Neural cell (in vitro differentiated cells): ENCODE data around the gene ZNF205. TPM values are rescaled to one million over a fixed set of nuclear protein-coding genes. Genes with fewer than 3 reads are reported as not detected.
A peak's percentile ranks its signal among the peaks of the same experiment; 100 is the strongest.

Experiments
- H2AFZ ChIP-seq: fragments of 200-600, 300-800 bp; sonication (generic), shearing (Covaris generic); 2 replicates; pipeline ENCODE4 v1.6.0; 2014; ENCODE audit warnings: low read depth, mild to moderate bottlenecking, antibody characterized with exemption, low read length, moderate library complexity
- H3F3A ChIP-seq: fragments of 200-600 bp; shearing (Covaris generic); 2 replicates; pipeline ENCODE4 v1.6.1; 2016; ENCODE audit warnings: mild to moderate bottlenecking, moderate library complexity, mixed read lengths, antibody characterized with exemption, low read length; ENCODE audit not compliant: insufficient read depth, poor library complexity, severe bottlenecking
- H3K27ac ChIP-seq: fragments of 200-600, 300-800 bp; sonication (generic), shearing (Covaris generic); 2 replicates; pipeline ENCODE4 v1.5.1; 2014; ENCODE audit warnings: mild to moderate bottlenecking, low read length, moderate library complexity
- H3K27me3 ChIP-seq: fragments of 300-800, 200-600 bp; sonication (generic), shearing (Covaris generic); 2 replicates; pipeline ENCODE4 v1.6.0; 2014; ENCODE audit warnings: mild to moderate bottlenecking, low read depth, low read length, moderate library complexity; ENCODE audit not compliant: insufficient read depth
- H3K36me3 ChIP-seq: fragments of 300-800, 200-600 bp; sonication (generic), shearing (Covaris generic); 2 replicates; pipeline ENCODE4 v1.5.1; 2014; ENCODE audit warnings: mild to moderate bottlenecking, antibody characterized with exemption, low read length, moderate library complexity; ENCODE audit not compliant: insufficient read depth
- H3K4me2 ChIP-seq: fragments of 300-800, 200-600 bp; sonication (generic), shearing (Covaris generic); 2 replicates; pipeline ENCODE4 v1.6.0; 2014; ENCODE audit warnings: mild to moderate bottlenecking, low read length
- H3K4me3 ChIP-seq: fragments of 300-800, 200-600 bp; sonication (generic), shearing (Covaris generic); 2 replicates; pipeline ENCODE4 v1.5.1; 2014; ENCODE audit warnings: mild to moderate bottlenecking, low read length, moderate library complexity
- H3K79me2 ChIP-seq: fragments of 200-600 bp; shearing (Covaris generic); replicated peaks from 2 replicates; pipeline ENCODE4 v1.6.0; 2014; ENCODE audit warnings: mild to moderate bottlenecking, low read length, moderate library complexity; ENCODE audit not compliant: insufficient read depth
- H3K9ac ChIP-seq: fragments of 300-800, 200-600 bp; sonication (generic), shearing (Covaris generic); 2 replicates; pipeline ENCODE4 v1.6.1; 2016; ENCODE audit warnings: mild to moderate bottlenecking, low read length, mixed read lengths
- H3K9me2 ChIP-seq: fragments of 200-600 bp; shearing (Covaris generic); 2 replicates; pipeline ENCODE4 v1.6.1; 2016; ENCODE audit warnings: mild to moderate bottlenecking, low read length, mixed read lengths; ENCODE audit not compliant: insufficient read depth
- H3K9me3 ChIP-seq: fragments of 200-600, 300-800 bp; sonication (generic), shearing (Covaris generic); 2 replicates; pipeline ENCODE4 v1.6.1; 2016; ENCODE audit warnings: mild to moderate bottlenecking, mixed run types, low read length, moderate library complexity, mixed read lengths
- H4K20me1 ChIP-seq: fragments of 200-600 bp; shearing (Covaris generic); 2 replicates; pipeline ENCODE4 v1.6.1; 2016; ENCODE audit warnings: mild to moderate bottlenecking, mixed run types; ENCODE audit not compliant: insufficient read depth
- RAD21 ChIP-seq: fragments of 450-650 bp; conservative IDR thresholded peaks from 2 replicates; pipeline ENCODE4 v1.6.1; 2014; ENCODE audit warnings: antibody characterized with exemption, mild to moderate bottlenecking, moderate library complexity
- polyA plus RNA-seq: library from polyadenylated mRNA; depleted of rRNA; stranded (reverse); fragments of >200 nt; gene quantifications from 2 replicates; pipeline ENCODE4 v1.2.3, GENCODE V29; 2014
- TF ChIP-seq, protein P1 (sequence below): fragments of 450-650 bp; IDR thresholded peaks from 2 replicates; pipeline ENCODE4 v1.5.1; 2014; ENCODE audit warnings: antibody characterized with exemption, mild to moderate bottlenecking, moderate library complexity; ENCODE audit not compliant: poor library complexity, severe bottlenecking
- TF ChIP-seq, protein P2 (sequence below): IDR thresholded peaks from 2 replicates; pipeline ENCODE4 v1.6.1; 2012; ENCODE audit warnings: borderline replicate concordance

The ZNF205 gene
- polyA plus RNA-seq, 1 donor from 2014 or later, result 30.0 TPM

DNA sequence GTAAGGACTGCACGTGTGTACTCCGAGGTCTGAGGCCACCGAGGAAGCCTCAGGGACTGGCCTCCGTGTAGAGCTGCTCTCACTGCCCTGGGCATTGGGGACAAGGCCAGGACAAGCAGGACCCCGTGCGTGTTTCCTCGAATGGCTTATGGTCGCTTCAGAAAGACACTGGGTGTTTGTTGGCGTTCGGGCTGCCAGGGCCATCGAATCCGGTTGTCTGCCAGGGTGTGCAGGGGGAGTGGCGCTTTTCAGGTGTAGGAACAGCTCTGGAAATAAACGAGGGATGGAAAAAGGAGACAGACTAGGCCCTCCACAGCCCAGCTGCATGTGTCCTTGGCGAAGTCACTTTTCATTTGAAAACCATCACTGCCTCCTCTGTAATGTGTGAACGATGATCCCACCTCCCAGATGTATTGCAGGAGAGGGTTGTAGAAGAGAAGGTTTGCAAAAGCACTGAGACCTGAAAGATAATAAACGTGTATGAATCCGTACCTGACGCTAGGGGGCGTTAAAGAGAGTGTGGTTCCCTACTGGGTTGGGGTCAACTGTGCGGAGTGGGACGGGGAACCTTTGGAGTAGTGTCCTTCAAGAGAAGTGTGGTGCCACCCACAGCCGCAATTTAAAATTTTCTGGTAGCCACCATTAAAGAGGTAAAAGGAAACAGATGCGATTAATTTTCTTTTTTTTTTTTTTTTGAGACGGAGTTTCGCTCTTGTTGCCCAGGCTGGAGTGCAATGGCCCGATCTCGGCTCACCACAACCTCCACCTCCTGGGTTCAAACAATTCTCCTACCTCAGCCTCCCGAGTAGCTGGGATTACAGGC is 11.2 kb upstream of the ZNF205 start:
- Histone ChIP-seq H3K4me2 (no peak overlapping the region), H3K9ac (no peak overlapping the region), H2AFZ (no peak overlapping the region), H3K4me3 (no peak overlapping the region), H3K36me3 (no peaks in the 10 kb centered on the region), H3K27ac (no peak overlapping the region), H3K9me3 (no peaks in the 10 kb centered on the region), H3K79me2 (no peaks in the 10 kb centered on the region), H3K9me2 (no peaks in the 10 kb centered on the region), H3F3A (no peaks in the 10 kb centered on the region), H3K27me3 (peaks cover 32% of the 10 kb centered on the region), H4K20me1 (no peaks in the 10 kb centered on the region)
- TF ChIP-seq, protein P1, sequence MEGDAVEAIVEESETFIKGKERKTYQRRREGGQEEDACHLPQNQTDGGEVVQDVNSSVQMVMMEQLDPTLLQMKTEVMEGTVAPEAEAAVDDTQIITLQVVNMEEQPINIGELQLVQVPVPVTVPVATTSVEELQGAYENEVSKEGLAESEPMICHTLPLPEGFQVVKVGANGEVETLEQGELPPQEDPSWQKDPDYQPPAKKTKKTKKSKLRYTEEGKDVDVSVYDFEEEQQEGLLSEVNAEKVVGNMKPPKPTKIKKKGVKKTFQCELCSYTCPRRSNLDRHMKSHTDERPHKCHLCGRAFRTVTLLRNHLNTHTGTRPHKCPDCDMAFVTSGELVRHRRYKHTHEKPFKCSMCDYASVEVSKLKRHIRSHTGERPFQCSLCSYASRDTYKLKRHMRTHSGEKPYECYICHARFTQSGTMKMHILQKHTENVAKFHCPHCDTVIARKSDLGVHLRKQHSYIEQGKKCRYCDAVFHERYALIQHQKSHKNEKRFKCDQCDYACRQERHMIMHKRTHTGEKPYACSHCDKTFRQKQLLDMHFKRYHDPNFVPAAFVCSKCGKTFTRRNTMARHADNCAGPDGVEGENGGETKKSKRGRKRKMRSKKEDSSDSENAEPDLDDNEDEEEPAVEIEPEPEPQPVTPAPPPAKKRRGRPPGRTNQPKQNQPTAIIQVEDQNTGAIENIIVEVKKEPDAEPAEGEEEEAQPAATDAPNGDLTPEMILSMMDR, result peak; percentile 39
- TF ChIP-seq RAD21, result no peak

DNA sequence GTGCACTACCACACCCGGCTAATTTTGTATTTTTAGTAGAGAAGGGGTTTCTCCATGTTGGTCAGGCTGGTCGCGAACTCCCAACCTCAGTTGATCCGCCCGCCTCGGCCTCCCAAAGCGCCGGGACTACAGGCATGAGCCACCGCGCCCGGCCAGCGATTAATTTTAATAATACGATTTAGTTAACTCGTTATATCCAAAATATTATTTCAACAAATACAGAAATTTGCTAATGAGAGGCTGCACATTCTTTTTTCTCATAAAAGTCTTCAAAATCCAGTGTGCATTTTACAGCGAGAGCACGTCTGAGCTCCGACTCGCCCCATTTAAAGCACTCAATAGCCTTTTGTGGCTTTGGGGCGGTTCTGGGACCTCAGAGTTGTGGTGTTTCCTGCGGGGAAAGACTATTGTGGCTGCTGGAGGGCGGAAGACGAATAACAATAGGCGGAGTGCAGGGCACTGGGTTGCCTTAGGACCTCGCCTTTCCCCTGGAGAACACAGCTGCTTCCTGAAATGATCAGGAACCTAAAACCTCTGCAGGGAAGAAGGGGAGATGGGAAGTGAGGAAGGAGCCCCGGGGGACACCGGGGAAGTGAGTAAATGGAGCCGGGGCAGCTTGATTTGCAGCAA is 10.4 kb upstream of the ZNF205 start:
- Histone ChIP-seq H3K4me3 (no peak overlapping the region), H3K27me3 (peaks cover 32% of the 10 kb centered on the region), H3K4me2 (no peak overlapping the region)

More for the DNA sequence above, 10.4 kb upstream of the ZNF205 start:
- TF ChIP-seq, protein P2, sequence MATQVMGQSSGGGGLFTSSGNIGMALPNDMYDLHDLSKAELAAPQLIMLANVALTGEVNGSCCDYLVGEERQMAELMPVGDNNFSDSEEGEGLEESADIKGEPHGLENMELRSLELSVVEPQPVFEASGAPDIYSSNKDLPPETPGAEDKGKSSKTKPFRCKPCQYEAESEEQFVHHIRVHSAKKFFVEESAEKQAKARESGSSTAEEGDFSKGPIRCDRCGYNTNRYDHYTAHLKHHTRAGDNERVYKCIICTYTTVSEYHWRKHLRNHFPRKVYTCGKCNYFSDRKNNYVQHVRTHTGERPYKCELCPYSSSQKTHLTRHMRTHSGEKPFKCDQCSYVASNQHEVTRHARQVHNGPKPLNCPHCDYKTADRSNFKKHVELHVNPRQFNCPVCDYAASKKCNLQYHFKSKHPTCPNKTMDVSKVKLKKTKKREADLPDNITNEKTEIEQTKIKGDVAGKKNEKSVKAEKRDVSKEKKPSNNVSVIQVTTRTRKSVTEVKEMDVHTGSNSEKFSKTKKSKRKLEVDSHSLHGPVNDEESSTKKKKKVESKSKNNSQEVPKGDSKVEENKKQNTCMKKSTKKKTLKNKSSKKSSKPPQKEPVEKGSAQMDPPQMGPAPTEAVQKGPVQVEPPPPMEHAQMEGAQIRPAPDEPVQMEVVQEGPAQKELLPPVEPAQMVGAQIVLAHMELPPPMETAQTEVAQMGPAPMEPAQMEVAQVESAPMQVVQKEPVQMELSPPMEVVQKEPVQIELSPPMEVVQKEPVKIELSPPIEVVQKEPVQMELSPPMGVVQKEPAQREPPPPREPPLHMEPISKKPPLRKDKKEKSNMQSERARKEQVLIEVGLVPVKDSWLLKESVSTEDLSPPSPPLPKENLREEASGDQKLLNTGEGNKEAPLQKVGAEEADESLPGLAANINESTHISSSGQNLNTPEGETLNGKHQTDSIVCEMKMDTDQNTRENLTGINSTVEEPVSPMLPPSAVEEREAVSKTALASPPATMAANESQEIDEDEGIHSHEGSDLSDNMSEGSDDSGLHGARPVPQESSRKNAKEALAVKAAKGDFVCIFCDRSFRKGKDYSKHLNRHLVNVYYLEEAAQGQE, result no peak
- Histone ChIP-seq H4K20me1 (no peaks in the 10 kb centered on the region), H3K79me2 (no peaks in the 10 kb centered on the region), H3F3A (no peaks in the 10 kb centered on the region), H2AFZ (no peak overlapping the region), H3K27ac (no peak overlapping the region), H3K9me2 (no peaks in the 10 kb centered on the region), H3K9me3 (no peaks in the 10 kb centered on the region), H3K9ac (no peak overlapping the region), H3K36me3 (no peaks in the 10 kb centered on the region)
